H7 (cell line): Measurements from ENCODE around the gene VAV2. TPM values are rescaled to one million over a fixed set of nuclear protein-coding genes. Genes with fewer than 3 reads are reported as not detected.

Source experiments
- DNase-seq: peaks from one replicate; pipeline ENCODE4 v3.0.0; 2012
- H3K27me3 ChIP-seq: 2 replicates; pipeline ENCODE4 v1.6.0; 2011; ENCODE audit warnings: mild to moderate bottlenecking, low read length; ENCODE audit not compliant: control insufficient read depth, insufficient read depth
- H3K36me3 ChIP-seq: replicated peaks from 2 replicates; pipeline ENCODE4 v1.5.1; 2011; ENCODE audit warnings: low read length; ENCODE audit not compliant: control insufficient read depth, insufficient read depth
- H3K4me3 ChIP-seq: 2 replicates; pipeline ENCODE4 v1.5.1; 2011; ENCODE audit warnings: low read depth, mild to moderate bottlenecking, control low read depth, low read length, moderate library complexity; ENCODE audit not compliant: insufficient read depth
- total RNA-seq: library from RNA; depleted of rRNA; stranded (reverse); fragments of >200 nt; shearing (Covaris generic); gene quantifications from 2 replicates; pipeline ENCODE4 v1.2.3, GENCODE V29; 2014; rRNA removed

The VAV2 gene
- total RNA-seq = 17.7 and 26.9 TPM in 2 replicates

GRCh38 chr9:133991964-133992779 lies at the start of gene VAV2:
Gene VAV2, minus strand, starts transcription at chr9:133992324. Its CDS starts 46 bp downstream, at chr9:133992278.
- H3K4me3 ChIP-seq = peak within 1 kb of the TSS; percentile 90
- peak; percentile 91 for DNase-seq
- H3K36me3 ChIP-seq = no peaks in the 10 kb centered on the region
- no peaks in the 10 kb centered on the region for H3K27me3 ChIP-seq

- DNase-seq = peak; percentile 43
- peaks cover 30% of the 10 kb centered on the region for H3K36me3 ChIP-seq
- no peaks in the 10 kb centered on the region for H3K27me3 ChIP-seq
- no peak overlapping the region for H3K4me3 ChIP-seq
Measured at GRCh38 chr9:134041649-134041962, 49.5 kb upstream of the VAV2 start.

- peak; percentile 38 for DNase-seq
- Histone ChIP-seq H3K27me3 (no peaks in the 10 kb centered on the region), H3K4me3 (no peak overlapping the region), H3K36me3 (peaks cover 32% of the 10 kb centered on the region)
Measured at GRCh38 chr9:134040781-134041648, 48.9 kb upstream of the VAV2 start.

- H3K36me3 ChIP-seq = peaks cover 35% of the 10 kb centered on the region
- H3K4me3 ChIP-seq = no peak overlapping the region
- DNase-seq = no peak
- no peaks in the 10 kb centered on the region for H3K27me3 ChIP-seq
Measured at GRCh38 chr9:134040176-134040565, 48.0 kb upstream of the VAV2 start.

- Histone ChIP-seq H3K4me3 (no peak overlapping the region), H3K27me3 (no peaks in the 10 kb centered on the region), H3K36me3 (peaks cover 37% of the 10 kb centered on the region)
- peak; percentile 42 for DNase-seq
Measured at GRCh38 chr9:134039386-134040175, 47.5 kb upstream of the VAV2 start.

GRCh38 chr9:134037641-134038040 lies 45.5 kb upstream of the VAV2 start:
- no peak for DNase-seq
- Histone ChIP-seq H3K27me3 (no peaks in the 10 kb centered on the region), H3K36me3 (peaks cover 48% of the 10 kb centered on the region), H3K4me3 (no peak overlapping the region)

- DNase-seq = no peak
- H3K36me3 ChIP-seq = peaks cover 49% of the 10 kb centered on the region
- H3K4me3 ChIP-seq = no peak overlapping the region
- no peaks in the 10 kb centered on the region for H3K27me3 ChIP-seq
Measured at GRCh38 chr9:134036130-134036529, 44.0 kb upstream of the VAV2 start.

- H3K27me3 ChIP-seq = no peaks in the 10 kb centered on the region
- H3K36me3 ChIP-seq = peaks cover 48% of the 10 kb centered on the region
- DNase-seq = no peak
- H3K4me3 ChIP-seq = no peak overlapping the region
Measured at GRCh38 chr9:134035041-134036039, 43.2 kb upstream of the VAV2 start.

- Histone ChIP-seq H3K27me3 (no peaks in the 10 kb centered on the region), H3K36me3 (peaks cover 41% of the 10 kb centered on the region), H3K4me3 (no peak overlapping the region)
- peak; percentile 37 for DNase-seq
Measured at GRCh38 chr9:134034215-134035040, 42.3 kb upstream of the VAV2 start.

GRCh38 chr9:134033516-134034214 lies 41.5 kb upstream of the VAV2 start:
- H3K4me3 ChIP-seq = no peak overlapping the region
- H3K27me3 ChIP-seq = no peaks in the 10 kb centered on the region
- DNase-seq = peak; percentile 29
- peaks cover 36% of the 10 kb centered on the region for H3K36me3 ChIP-seq

- peaks cover 36% of the 10 kb centered on the region for H3K36me3 ChIP-seq
- no peak overlapping the region for H3K4me3 ChIP-seq
- no peak for DNase-seq
- no peaks in the 10 kb centered on the region for H3K27me3 ChIP-seq
Measured at GRCh38 chr9:134032456-134033222, 40.5 kb upstream of the VAV2 start.

GRCh38 chr9:134031783-134032182 lies 39.7 kb upstream of the VAV2 start:
- H3K4me3 ChIP-seq = no peak overlapping the region
- DNase-seq = no peak
- H3K36me3 ChIP-seq = peaks cover 36% of the 10 kb centered on the region
- no peaks in the 10 kb centered on the region for H3K27me3 ChIP-seq
